Measurements from ENCODE around the gene RAD51C.
"Not testable (repeated sequence)": the region's sequence is repeated elsewhere in the genome, so short reads cannot be mapped to it uniquely, and the experiment has no call there.

Gene RAD51C

DNA sequence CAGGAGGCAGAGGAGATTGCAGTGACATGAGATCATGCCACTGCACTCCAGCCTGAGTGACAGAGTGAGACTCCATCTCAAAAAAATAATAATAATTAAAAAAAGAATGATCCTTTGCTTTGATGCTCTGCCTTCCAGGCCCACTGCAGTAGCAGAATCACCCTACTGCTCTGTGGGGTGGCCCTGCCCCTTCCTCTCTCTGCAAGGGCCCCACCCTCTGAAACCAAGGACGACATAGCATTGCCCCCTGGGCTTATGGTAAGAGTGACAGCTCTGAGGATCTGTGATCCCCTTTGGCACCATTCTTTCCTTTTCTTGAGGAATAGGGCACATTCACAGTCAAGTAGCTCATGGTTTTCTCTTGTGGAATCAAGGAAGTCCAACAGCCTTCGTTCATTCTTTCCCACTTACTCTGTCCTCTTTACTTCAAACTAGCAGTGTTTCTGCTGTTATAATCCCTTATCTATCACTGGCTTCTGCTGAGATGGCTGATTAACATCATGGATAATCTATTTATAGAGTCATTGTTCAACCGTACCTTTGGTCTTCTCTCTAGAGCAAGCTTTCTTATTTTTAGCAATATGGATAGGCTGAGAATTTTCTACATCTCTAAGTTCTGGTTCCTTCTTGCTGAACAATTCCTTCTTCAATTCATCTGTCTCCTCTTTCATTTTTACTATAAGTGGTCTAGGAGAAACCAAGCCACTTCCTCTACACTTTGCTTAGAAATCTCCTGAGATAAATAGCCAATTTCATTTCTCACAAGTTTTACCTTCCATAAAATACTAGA is 14.1 kb downstream of the RAD51C start:
- peaks cover 4% of the 10 kb centered on the region; the same call in 1 of the 2 replicates for H3K36me3 ChIP-seq (ENCODE audit: insufficient read depth, low read depth, low read length)
- H3K9ac ChIP-seq (ENCODE audit: low read depth, low read length), result no peak overlapping the region
- H3K9me3 ChIP-seq (ENCODE audit: insufficient read depth, low read depth, low read length), result no peaks in the 10 kb centered on the region
- no peak overlapping the region for H3K4me3 ChIP-seq (ENCODE audit: low read length)
- H3K4me1 ChIP-seq (ENCODE audit: insufficient read depth, low read length), result no peaks in the 10 kb centered on the region
- no peak overlapping the region for H3K27ac ChIP-seq (ENCODE audit: low read length)
- no peaks in the 10 kb centered on the region for H3K27me3 ChIP-seq (ENCODE audit: insufficient read depth, low read length)

- H3K27ac ChIP-seq (ENCODE audit: low read length), result no peak overlapping the region
- H3K4me1 ChIP-seq (ENCODE audit: insufficient read depth, low read length), result no peaks in the 10 kb centered on the region
- H3K27me3 ChIP-seq (ENCODE audit: insufficient read depth, low read length), result no peaks in the 10 kb centered on the region
- no peaks in the 10 kb centered on the region for H3K9me3 ChIP-seq (ENCODE audit: insufficient read depth, low read depth, low read length)
- H3K36me3 ChIP-seq (ENCODE audit: insufficient read depth, low read depth, low read length), result no peaks in the 10 kb centered on the region
- no peak overlapping the region for H3K9ac ChIP-seq (ENCODE audit: low read depth, low read length)
- H3K4me3 ChIP-seq (ENCODE audit: low read length), result no peak overlapping the region
Measured at GRCh38 chr17:58710948-58711552, 18.6 kb downstream of the RAD51C start.

- no peaks in the 10 kb centered on the region for H3K4me1 ChIP-seq (ENCODE audit: insufficient read depth, low read length)
- H3K27me3 ChIP-seq (ENCODE audit: insufficient read depth, low read length), result no peaks in the 10 kb centered on the region
- H3K27ac ChIP-seq (ENCODE audit: low read length), result no peak overlapping the region
- no peaks in the 10 kb centered on the region; the same call in 1 of the 2 replicates for H3K36me3 ChIP-seq (ENCODE audit: insufficient read depth, low read depth, low read length)
- H3K9ac ChIP-seq (ENCODE audit: low read depth, low read length), result no peak overlapping the region
- no peaks in the 10 kb centered on the region for H3K9me3 ChIP-seq (ENCODE audit: insufficient read depth, low read depth, low read length)
- no peak overlapping the region for H3K4me3 ChIP-seq (ENCODE audit: low read length)
Measured at GRCh38 chr17:58722274-58722673, 29.9 kb downstream of the RAD51C start.

DNA sequence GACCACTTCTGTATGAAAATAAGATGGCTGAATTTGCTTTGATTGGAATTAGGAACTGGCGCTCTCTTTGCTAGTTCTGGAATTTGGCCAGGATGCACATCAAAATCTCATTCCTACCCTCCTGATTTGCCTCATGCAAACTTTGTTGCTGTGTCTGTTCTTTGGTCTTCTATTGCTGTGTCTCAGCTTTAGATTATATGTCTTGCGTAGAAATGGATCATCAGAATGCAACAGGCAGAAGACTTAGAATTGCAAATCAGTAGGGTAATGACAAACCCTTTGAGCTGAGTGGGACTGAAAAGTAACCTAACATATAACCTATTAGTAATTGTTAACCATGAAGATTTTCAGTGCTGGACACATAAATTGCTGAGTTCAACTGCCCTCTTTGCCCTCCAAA is 30.3 kb downstream of the RAD51C start:
- no peaks in the 10 kb centered on the region for H3K4me1 ChIP-seq (ENCODE audit: insufficient read depth, low read length)
- no peaks in the 10 kb centered on the region for H3K27me3 ChIP-seq (ENCODE audit: insufficient read depth, low read length)
- H3K36me3 ChIP-seq (ENCODE audit: insufficient read depth, low read depth, low read length), result no peaks in the 10 kb centered on the region; the same call in 1 of the 2 replicates
- no peak overlapping the region for H3K27ac ChIP-seq (ENCODE audit: low read length)
- no peak overlapping the region for H3K9ac ChIP-seq (ENCODE audit: low read depth, low read length)
- no peak overlapping the region for H3K4me3 ChIP-seq (ENCODE audit: low read length)
- no peaks in the 10 kb centered on the region for H3K9me3 ChIP-seq (ENCODE audit: insufficient read depth, low read depth, low read length)

DNA sequence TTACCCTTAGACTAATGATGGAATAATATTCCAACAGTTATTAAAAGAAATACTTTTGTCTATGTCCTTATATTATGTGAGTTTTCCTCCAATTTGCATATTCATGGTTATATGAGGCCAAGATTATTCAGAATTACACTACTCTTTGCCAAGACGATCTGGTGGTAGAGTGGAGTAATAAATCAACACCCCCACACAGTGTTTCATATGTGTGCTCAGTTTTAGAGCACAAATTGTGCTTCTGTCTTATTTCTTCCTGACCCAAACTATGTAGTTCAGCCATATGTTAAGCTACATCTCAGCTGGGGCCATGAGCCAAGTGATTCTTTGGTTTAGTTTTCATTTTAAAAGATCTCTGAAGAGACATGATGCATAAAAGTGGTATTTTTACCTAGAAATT is 36.4 kb downstream of the RAD51C start:
- H3K9ac ChIP-seq (ENCODE audit: low read depth, low read length), result no peak overlapping the region

DNA sequence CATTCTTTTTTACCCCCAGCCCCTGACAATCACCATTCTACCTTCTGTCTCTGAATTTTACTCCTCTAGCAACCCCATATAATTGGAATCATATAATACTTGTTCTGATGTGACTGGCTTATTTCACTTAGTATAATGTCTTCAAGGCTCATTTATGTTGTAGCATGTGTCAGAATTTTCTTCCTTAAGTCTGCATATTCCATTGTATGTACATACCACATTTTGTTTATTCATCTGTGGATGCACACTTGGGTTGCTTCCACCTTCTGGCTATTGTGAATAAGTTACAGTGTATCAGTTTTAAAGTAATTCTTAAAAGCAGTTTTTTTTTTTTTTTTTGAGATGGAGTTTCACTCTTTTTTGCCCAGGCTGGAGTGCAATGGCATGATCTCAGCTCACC is 38.5 kb downstream of the RAD51C start:
- Histone ChIP-seq H3K36me3 (ENCODE audit: insufficient read depth, low read depth, low read length) (no peaks in the 10 kb centered on the region), H3K27me3 (ENCODE audit: insufficient read depth, low read length) (no peaks in the 10 kb centered on the region), H3K4me3 (ENCODE audit: low read length) (no peak overlapping the region), H3K9me3 (ENCODE audit: insufficient read depth, low read depth, low read length) (no peaks in the 10 kb centered on the region), H3K27ac (ENCODE audit: low read length) (no peak overlapping the region), H3K4me1 (ENCODE audit: insufficient read depth, low read length) (no peaks in the 10 kb centered on the region), H3K9ac (ENCODE audit: low read depth, low read length) (no peak overlapping the region)

More for the DNA sequence above, 36.4 kb downstream of the RAD51C start:
- H3K4me1 ChIP-seq (ENCODE audit: insufficient read depth, low read length), result no peaks in the 10 kb centered on the region
- H3K9me3 ChIP-seq (ENCODE audit: insufficient read depth, low read depth, low read length), result no peaks in the 10 kb centered on the region
- no peaks in the 10 kb centered on the region for H3K27me3 ChIP-seq (ENCODE audit: insufficient read depth, low read length)
- H3K27ac ChIP-seq (ENCODE audit: low read length), result no peak overlapping the region
- no peaks in the 10 kb centered on the region for H3K36me3 ChIP-seq (ENCODE audit: insufficient read depth, low read depth, low read length)
- H3K4me3 ChIP-seq (ENCODE audit: low read length), result no peak overlapping the region

DNA sequence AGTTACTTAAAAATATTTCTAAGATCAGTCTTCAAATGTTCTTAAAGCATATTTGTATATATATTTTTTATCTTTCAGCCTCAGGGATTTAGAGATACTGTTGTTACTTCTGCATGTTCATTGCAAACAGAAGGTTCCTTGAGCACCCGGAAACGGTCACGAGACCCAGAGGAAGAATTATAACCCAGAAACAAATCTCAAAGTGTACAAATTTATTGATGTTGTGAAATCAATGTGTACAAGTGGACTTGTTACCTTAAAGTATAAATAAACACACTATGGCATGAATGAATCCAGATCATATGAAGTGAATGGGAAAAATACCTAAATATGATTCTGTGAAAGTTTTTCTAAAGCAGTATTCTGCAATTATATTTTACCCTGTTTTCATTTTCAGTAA is 41.6 kb downstream of the RAD51C start:
- Histone ChIP-seq H3K9ac (ENCODE audit: low read depth, low read length) (no peak overlapping the region), H3K27ac (ENCODE audit: low read length) (no peak overlapping the region), H3K9me3 (ENCODE audit: insufficient read depth, low read depth, low read length) (no peaks in the 10 kb centered on the region), H3K4me1 (ENCODE audit: insufficient read depth, low read length) (no peaks in the 10 kb centered on the region), H3K27me3 (ENCODE audit: insufficient read depth, low read length) (no peaks in the 10 kb centered on the region), H3K4me3 (ENCODE audit: low read length) (no peak overlapping the region), H3K36me3 (ENCODE audit: insufficient read depth, low read depth, low read length) (no peaks in the 10 kb centered on the region)

GRCh38 chr17:58734811-58735210 is 42.4 kb downstream of the RAD51C start:
- Histone ChIP-seq H3K27me3 (ENCODE audit: insufficient read depth, low read length) (no peaks in the 10 kb centered on the region), H3K4me1 (ENCODE audit: insufficient read depth, low read length) (no peaks in the 10 kb centered on the region), H3K36me3 (ENCODE audit: insufficient read depth, low read depth, low read length) (no peaks in the 10 kb centered on the region), H3K9me3 (ENCODE audit: insufficient read depth, low read depth, low read length) (no peaks in the 10 kb centered on the region), H3K27ac (ENCODE audit: low read length) (no peak overlapping the region), H3K9ac (ENCODE audit: low read depth, low read length) (no peak overlapping the region), H3K4me3 (ENCODE audit: low read length) (no peak overlapping the region)

DNA sequence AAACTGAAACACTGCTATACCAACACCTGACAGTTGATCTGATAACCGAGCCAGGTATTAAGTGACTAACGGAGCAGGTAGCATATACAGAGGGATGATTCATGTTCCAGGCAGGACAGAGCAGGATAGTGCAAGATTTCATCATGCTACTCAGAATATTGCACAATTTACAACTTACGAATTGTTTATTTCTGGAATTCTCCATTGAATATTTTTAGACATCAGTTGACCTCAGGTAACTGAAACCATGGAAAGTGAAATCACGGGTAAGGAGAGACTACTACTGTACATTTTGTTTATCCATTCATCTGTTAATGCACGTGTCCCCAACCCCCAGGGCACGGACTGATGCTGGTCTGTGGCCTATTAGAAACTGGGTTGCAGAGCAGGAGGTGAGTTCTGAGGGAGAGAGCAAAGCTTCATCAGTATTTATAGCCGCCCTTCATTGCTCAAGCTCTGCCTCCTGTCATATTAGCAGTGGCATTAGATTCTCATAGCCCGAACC is 48.8 kb downstream of the RAD51C start:
- no peaks in the 10 kb centered on the region for H3K9me3 ChIP-seq (ENCODE audit: insufficient read depth, low read depth, low read length)
- H3K36me3 ChIP-seq (ENCODE audit: insufficient read depth, low read depth, low read length), result no peaks in the 10 kb centered on the region
- no peak overlapping the region for H3K27ac ChIP-seq (ENCODE audit: low read length)
- H3K27me3 ChIP-seq (ENCODE audit: insufficient read depth, low read length), result no peaks in the 10 kb centered on the region
- no peak overlapping the region for H3K9ac ChIP-seq (ENCODE audit: low read depth, low read length)
- no peak overlapping the region for H3K4me3 ChIP-seq (ENCODE audit: low read length)
- no peaks in the 10 kb centered on the region for H3K4me1 ChIP-seq (ENCODE audit: insufficient read depth, low read length)

GRCh38 chr17:58747674-58748073 is 55.3 kb downstream of the RAD51C start:
- no peak overlapping the region for H3K27ac ChIP-seq (ENCODE audit: low read length)
- H3K4me1 ChIP-seq (ENCODE audit: insufficient read depth, low read length), result no peaks in the 10 kb centered on the region
- H3K9ac ChIP-seq (ENCODE audit: low read depth, low read length), result no peak overlapping the region
- no peak overlapping the region for H3K4me3 ChIP-seq (ENCODE audit: low read length)
- H3K36me3 ChIP-seq (ENCODE audit: insufficient read depth, low read depth, low read length), result no peaks in the 10 kb centered on the region
- H3K27me3 ChIP-seq (ENCODE audit: insufficient read depth, low read length), result no peaks in the 10 kb centered on the region
- H3K9me3 ChIP-seq (ENCODE audit: insufficient read depth, low read depth, low read length), result no peaks in the 10 kb centered on the region

GRCh38 chr17:58749627-58750026 is 57.2 kb downstream of the RAD51C start:
- H3K9ac ChIP-seq (ENCODE audit: low read depth, low read length); H3K4me1 ChIP-seq (ENCODE audit: insufficient read depth, low read length); H3K27me3 ChIP-seq (ENCODE audit: insufficient read depth, low read length); H3K4me3 ChIP-seq (ENCODE audit: low read length); H3K9me3 ChIP-seq (ENCODE audit: insufficient read depth, low read depth, low read length); H3K27ac ChIP-seq (ENCODE audit: low read length); H3K36me3 ChIP-seq (ENCODE audit: insufficient read depth, low read depth, low read length): not testable (repeated sequence)

DNA sequence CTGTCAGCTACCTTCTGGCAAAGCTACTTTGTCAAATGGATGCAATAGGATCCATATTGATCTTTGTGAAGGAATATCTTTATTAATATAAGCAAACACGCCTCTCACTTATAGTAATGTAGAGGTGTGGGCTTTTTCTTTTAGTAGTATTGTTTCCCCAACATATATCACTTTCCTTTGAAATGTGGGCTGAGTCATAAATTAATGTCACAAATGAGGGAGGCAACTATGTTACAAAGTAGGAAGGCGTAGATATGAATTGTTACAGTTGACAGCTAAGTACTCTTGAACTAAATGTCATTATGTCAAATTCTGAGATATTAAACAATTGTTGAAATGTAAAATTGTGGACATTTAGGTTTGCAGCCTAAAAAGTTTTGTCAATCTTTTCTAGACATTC is 60.6 kb downstream of the RAD51C start:
- no peak overlapping the region for H3K4me3 ChIP-seq (ENCODE audit: low read length)
- no peaks in the 10 kb centered on the region for H3K36me3 ChIP-seq (ENCODE audit: insufficient read depth, low read depth, low read length)
- H3K27me3 ChIP-seq (ENCODE audit: insufficient read depth, low read length), result peaks cover 32% of the 10 kb centered on the region
- no peaks in the 10 kb centered on the region; the same call in 1 of the 2 replicates for H3K4me1 ChIP-seq (ENCODE audit: insufficient read depth, low read length)
- H3K9me3 ChIP-seq (ENCODE audit: insufficient read depth, low read depth, low read length), result no peaks in the 10 kb centered on the region
- no peak overlapping the region for H3K9ac ChIP-seq (ENCODE audit: low read depth, low read length)
- H3K27ac ChIP-seq (ENCODE audit: low read length), result no peak overlapping the region

All from iPS-20b (cell line).